HCT116 (cell line): ENCODE measurements around the gene KCTD1.

Experiments used
- CEBPB ChIP-seq: IDR thresholded peaks from 2 replicates; pipeline ENCODE4 v1.6.1; 2012; ENCODE audit warnings: low read depth
- ELF1 ChIP-seq: IDR thresholded peaks from 2 replicates; pipeline ENCODE4 v1.6.1; 2012; ENCODE audit warnings: low read depth, borderline replicate concordance
- EZH2 ChIP-seq: fragments of 200-600 bp; sonication (generic); IDR thresholded peaks from 2 replicates; pipeline ENCODE4 v1.6.1; 2017; ENCODE audit warnings: antibody characterized with exemption, mixed run types
- JUND ChIP-seq: IDR thresholded peaks from 2 replicates; pipeline ENCODE4 v1.6.1; 2012
- POLR2A ChIP-seq: IDR thresholded peaks from 2 replicates; pipeline ENCODE4 v1.7.0; 2011; ENCODE audit warnings: borderline replicate concordance; ENCODE audit not compliant: insufficient read depth, insufficient read length; ENCODE audit errors: extremely low read depth
- POLR2AphosphoS5 ChIP-seq: IDR thresholded peaks from 2 replicates; pipeline ENCODE4 v1.6.1; 2011; ENCODE audit warnings: mild to moderate bottlenecking, low read depth, low read length, moderate library complexity
- TF ChIP-seq, protein P1 (sequence below): IDR thresholded peaks from 2 replicates; pipeline ENCODE4 v1.6.1; 2012
- TF ChIP-seq, protein P2 (sequence below), 3 experiments: fragments of 200-600 bp in 1 of 3; sonication (generic) in 1 of 3; IDR thresholded peaks in 2 of 3; conservative IDR thresholded peaks in 1 of 3; 2 replicates each; pipeline ENCODE4 v1.5.1; 2012 to 2017; ENCODE audit warnings: low read depth in 2 of 3, low read length in 2 of 3, antibody characterized with exemption in 1 of 3, borderline replicate concordance in 1 of 3, control low read depth in 1 of 3, mild to moderate bottlenecking in 1 of 3, mixed read lengths in 1 of 3, mixed run types in 1 of 3, moderate library complexity in 1 of 3; ENCODE audit not compliant: insufficient read depth in 1 of 3
- TF ChIP-seq, protein P3 (sequence below): IDR thresholded peaks from 2 replicates; pipeline ENCODE4 v1.6.1; 2012

DNA sequence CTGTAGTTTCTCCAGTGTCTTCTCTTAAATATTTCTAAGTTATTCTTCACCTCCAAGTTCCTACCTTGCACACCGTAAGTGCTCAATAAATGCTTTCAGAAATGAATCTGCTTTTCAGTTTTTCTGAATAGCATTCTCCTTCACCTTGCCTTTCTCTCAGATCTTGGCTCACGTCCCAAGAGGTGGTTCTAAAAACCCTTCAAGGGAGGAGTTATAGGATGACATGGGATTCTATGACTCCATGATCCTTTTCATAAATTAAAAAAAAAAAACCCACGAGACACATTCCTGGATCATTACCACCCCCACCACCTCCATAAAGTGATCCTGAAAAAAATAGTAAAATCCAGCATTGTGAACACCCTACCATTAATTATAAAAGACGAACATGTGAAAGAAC, 11.7 kb downstream of the KCTD1 start:
- TF ChIP-seq, protein P1, sequence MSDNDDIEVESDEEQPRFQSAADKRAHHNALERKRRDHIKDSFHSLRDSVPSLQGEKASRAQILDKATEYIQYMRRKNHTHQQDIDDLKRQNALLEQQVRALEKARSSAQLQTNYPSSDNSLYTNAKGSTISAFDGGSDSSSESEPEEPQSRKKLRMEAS, result no peak
- TF ChIP-seq POLR2A, result no peak
- TF ChIP-seq ELF1, result no peak
- TF ChIP-seq, protein P2, sequence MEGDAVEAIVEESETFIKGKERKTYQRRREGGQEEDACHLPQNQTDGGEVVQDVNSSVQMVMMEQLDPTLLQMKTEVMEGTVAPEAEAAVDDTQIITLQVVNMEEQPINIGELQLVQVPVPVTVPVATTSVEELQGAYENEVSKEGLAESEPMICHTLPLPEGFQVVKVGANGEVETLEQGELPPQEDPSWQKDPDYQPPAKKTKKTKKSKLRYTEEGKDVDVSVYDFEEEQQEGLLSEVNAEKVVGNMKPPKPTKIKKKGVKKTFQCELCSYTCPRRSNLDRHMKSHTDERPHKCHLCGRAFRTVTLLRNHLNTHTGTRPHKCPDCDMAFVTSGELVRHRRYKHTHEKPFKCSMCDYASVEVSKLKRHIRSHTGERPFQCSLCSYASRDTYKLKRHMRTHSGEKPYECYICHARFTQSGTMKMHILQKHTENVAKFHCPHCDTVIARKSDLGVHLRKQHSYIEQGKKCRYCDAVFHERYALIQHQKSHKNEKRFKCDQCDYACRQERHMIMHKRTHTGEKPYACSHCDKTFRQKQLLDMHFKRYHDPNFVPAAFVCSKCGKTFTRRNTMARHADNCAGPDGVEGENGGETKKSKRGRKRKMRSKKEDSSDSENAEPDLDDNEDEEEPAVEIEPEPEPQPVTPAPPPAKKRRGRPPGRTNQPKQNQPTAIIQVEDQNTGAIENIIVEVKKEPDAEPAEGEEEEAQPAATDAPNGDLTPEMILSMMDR (IDR thresholded peaks at IDR 0.05 in 2 of 3, conservative IDR thresholded peaks at IDR 0.05 in 1 of 3; ENCODE audit: borderline replicate concordance in 1 of 3, insufficient read depth in 1 of 3, low read depth in 2 of 3, low read length in 2 of 3), result no peak
- TF ChIP-seq POLR2AphosphoS5, result no peak
- no peak for TF ChIP-seq CEBPB
- no peak for TF ChIP-seq EZH2
- TF ChIP-seq, protein P3, sequence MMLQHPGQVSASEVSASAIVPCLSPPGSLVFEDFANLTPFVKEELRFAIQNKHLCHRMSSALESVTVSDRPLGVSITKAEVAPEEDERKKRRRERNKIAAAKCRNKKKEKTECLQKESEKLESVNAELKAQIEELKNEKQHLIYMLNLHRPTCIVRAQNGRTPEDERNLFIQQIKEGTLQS, result no peak
- TF ChIP-seq JUND, result no peak
